GM21447 (cell line): ENCODE data around the gene ANKRD12.

ENCODE experiments used
- ATAC-seq: cut with Tn5 transposase; IDR thresholded peaks from one replicate; pipeline ENCODE4 v1.9.1; 2021; ENCODE audit not compliant: unreplicated experiment

ANKRD12 gene

DNA sequence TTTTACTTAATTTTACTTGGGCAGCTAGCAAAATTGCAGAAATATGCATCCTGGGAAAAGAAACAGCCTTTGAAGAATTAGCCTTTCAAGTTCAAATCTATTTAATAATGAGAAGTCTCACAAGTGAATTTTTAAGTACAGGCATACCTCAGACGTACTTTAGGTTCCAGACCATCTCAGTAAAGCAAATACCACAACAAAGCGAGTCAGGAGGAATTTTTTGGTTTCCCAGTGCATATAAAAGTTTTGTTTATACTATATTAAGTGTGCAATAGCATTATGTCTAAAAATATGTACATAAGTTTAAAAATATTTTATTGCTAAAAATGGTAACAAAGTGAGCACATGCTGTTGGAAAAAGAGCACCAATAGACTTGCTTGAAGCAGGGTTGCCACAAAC lies 147.2 kb downstream of the ANKRD12 start:
- ATAC-seq = no peak

GRCh38 chr18:9285604-9286003 lies 149.0 kb downstream of the ANKRD12 start:
- ATAC-seq = no peak

- ATAC-seq = no peak
These were observed 150.5 kb downstream of the ANKRD12 start for GRCh38 chr18:9287036-9287435.

- no peak for ATAC-seq
These were observed 153.1 kb downstream of the ANKRD12 start for GRCh38 chr18:9289698-9290097.

GRCh38 chr18:9290156-9290555 lies 153.6 kb downstream of the ANKRD12 start:
- ATAC-seq = no peak

DNA sequence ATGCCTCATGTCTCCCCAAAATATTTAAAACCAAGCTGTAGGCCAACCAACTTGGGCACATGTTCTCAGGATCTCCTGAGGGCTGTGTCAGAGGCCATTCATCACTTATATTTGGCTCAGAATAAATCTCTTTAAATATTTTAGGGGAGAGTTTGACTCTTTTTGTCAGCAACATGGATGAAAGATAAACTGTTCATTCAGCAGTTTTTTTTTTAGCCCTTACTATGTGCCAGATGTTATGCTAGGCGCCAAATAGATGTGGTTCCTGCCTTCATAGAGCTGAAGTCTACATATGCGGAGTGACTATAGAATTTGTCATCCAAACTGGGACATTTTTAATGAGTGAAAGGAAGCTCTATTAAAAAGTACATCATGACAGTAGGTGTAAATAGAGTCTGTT lies 155.5 kb downstream of the ANKRD12 start:
- no peak for ATAC-seq

DNA sequence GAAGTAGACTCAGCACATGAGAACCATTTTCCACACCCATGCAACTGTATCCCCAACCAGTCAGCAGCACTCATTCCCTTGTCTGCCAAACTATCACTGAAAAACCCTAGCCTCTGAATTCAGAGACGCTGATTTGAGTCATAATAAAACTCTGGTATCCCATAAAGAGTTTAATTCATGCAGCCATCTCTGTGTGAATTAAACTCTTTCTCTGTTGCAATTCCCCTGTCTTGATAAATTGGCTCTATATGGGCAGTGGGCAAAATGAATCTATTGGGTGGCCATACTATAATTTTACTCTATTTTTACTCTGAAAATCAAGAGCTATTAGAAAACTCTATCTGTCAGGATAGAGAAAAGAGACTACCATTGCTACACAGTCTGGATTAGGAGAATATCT lies 157.4 kb downstream of the ANKRD12 start:
- no peak for ATAC-seq

GRCh38 chr18:9296233-9297006 lies 159.8 kb downstream of the ANKRD12 start:
- no peak for ATAC-seq

GRCh38 chr18:9297007-9297393 lies 160.4 kb downstream of the ANKRD12 start:
- ATAC-seq = no peak

DNA sequence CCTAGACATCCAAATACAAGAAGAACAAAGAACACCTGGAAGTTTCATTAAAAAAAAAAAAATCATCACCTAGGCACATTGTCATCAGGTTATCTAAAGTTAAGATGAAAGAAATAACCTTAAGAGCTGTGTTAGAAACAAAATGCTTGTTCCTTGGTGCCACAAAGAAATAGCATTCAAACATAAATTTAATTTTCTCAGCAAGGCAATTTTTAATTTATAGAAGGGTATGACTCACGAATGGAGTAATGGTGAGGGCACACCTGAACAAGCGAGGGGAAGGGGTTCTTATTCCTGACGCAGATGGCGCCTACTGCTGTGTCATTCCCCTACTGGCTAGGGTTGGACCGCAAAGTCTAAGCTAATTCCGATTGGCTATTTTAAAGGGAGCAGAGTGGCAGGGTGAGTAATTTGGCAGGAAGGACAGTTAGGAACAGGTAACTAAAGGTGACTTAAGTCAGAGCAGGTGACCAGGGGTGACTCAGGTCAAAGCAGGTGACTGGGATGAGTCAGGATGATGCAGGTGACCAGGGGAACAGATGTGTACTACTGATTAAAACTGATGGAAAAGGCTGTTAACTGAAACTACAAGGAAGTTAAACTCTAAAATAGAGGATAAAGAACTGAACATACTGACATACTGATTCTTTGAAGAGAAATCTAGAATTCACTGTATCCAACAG lies 167.9 kb downstream of the ANKRD12 start:
- no peak for ATAC-seq

GRCh38 chr18:9319333-9319732 lies 182.8 kb downstream of the ANKRD12 start:
- no peak for ATAC-seq

GRCh38 chr18:9321017-9321452 lies 184.5 kb downstream of the ANKRD12 start:
- ATAC-seq = no peak

GRCh38 chr18:9321736-9322135 lies 185.2 kb downstream of the ANKRD12 start:
- no peak for ATAC-seq

- ATAC-seq = no peak
These were observed 186.2 kb downstream of the ANKRD12 start for GRCh38 chr18:9322744-9323143.

- ATAC-seq = no peak
These were observed 187.3 kb downstream of the ANKRD12 start for GRCh38 chr18:9323750-9324445.

GRCh38 chr18:9325716-9326115 lies 189.1 kb downstream of the ANKRD12 start:
- no peak for ATAC-seq

- no peak for ATAC-seq
These were observed 192.2 kb downstream of the ANKRD12 start for GRCh38 chr18:9328776-9329175.

DNA sequence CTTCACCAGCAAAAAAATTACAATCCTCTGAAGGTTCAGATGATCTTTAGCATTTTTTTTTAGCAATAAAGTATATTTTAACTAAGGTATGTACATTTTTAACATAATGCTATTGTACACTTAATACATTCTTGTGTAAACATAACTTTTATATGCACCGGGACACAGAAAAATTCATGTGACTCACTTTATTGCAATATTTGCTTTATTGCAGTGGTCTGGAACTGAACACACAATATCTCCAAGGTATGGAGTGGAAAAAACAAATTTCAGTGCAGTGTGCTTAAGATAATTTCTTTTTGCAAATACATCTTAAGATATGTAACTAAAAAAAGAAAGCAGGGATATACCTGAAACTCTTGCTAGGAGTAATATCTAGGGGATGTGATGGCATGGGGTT lies 192.9 kb downstream of the ANKRD12 start:
- no peak for ATAC-seq

GRCh38 chr18:9330419-9330818 lies 193.8 kb downstream of the ANKRD12 start:
- ATAC-seq = no peak

DNA sequence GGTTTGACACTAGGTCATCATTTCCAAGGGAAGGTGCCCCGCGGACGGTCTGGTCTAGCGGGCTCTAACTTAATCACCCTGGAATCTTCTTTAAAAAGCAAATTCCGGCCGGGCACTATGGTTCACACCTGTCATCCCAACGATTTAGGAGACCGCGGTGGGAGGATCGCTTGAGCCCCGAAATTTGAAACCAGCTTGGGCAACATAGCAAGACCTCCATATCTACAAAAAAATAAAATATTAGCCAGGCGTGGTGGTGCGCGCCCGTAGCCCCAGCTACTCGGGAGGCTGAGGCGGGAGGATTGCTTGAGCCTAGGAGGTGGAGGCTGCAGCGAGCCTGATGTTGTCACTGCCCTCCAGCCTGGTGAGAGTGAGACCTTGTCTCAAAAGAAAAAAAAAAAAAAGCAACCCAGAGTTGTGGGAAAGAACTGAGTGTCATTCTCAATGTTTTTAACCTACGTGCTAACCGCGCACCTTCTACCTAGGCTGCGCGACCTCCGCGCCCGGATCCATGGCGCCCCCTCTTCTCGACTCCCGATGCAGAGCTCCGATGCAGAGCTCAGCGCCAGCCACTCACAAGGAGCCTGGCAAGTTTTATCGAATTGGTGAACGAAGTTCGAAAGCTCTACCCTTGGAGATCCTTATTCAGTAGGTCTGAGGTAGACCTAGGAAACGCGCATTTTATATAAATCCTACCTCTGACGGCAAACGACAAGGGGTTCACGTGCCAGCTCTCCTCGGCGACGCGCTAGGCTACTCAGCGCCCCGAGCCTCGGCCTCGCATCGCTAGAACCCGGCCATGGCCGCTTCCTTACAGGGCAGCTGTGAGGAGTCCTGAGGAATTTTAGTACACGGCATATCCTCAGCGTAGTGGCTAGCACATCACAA lies 197.1 kb downstream of the ANKRD12 start:
- peak; percentile 39 for ATAC-seq
